ENCODE measurements around the gene NRIP2.

- TF ChIP-seq CTCF (IDR thresholded peaks at IDR 0.05): no peak
- no peak for TF ChIP-seq POLR2A (IDR thresholded peaks at IDR 0.05)
These were observed 31.0 kb downstream of the NRIP2 start for GRCh38 chr12:2803635-2804392.
